Pancreas (tissue), 10 donors: ENCODE data around the gene INPP5A. TPM values are rescaled to one million over a fixed set of nuclear protein-coding genes. Genes with fewer than 3 reads are reported as not detected.

ENCODE experiments used
- ATAC-seq, 4 donors: fragments of 200-7000 bp; cut with Tn5 transposase; one replicate each; pipeline versions ENCODE4 v1.8.0 to v1.9.1; 2020; ENCODE audit warnings: mild to moderate bottlenecking in 4 of 4, moderate library complexity in 4 of 4
- DNase-seq, 6 donors: peaks; one replicate each; pipeline ENCODE4 v3.0.0-alpha.2; 2020
- FAIRE-seq: peaks from 2 replicates; lab custom pipeline; 2012; peaks lifted over from hg19 to GRCh38; lab: Jason Lieb, UNC
- H3K27ac ChIP-seq, 4 donors: fragments of 200-600 bp; sonication (generic); 1 replicate in 3 of 4; 2 replicates in 1 of 4; pipeline versions ENCODE4 v1.5.0 to v1.8.0; 2020
- H3K27me3 ChIP-seq, 4 donors: fragments of 200-600 bp; one replicate each; pipeline ENCODE4 v1.8.0; 2021
- H3K36me3 ChIP-seq, 3 donors: fragments of 200-600 bp; sonication (generic) in 1 of 3; one replicate each; pipeline versions ENCODE4 v1.5.0 to v1.8.0; 2020 to 2021
- H3K4me1 ChIP-seq, 3 donors: fragments of 200-600 bp; one replicate each; pipeline ENCODE4 v1.8.0; 2021
- H3K4me3 ChIP-seq, 4 donors: fragments of 200-600 bp; sonication (generic) in 2 of 4; one replicate each; pipeline versions ENCODE4 v1.5.0 to v1.8.0; 2020 to 2021
- H3K9me3 ChIP-seq, 4 donors: fragments of 200-600 bp; one replicate each; pipeline ENCODE4 v1.8.0; 2021
- WGBS, 2 donors: extraction: QIAGEN DNeasy Blood & Tissue Kit; methylation state at CpG; one replicate each; pipeline ENCODE4 v1.1.7; 2013; 5-methylcytosine and 5-hydroxymethylcytosine counted together
- intact Hi-C, 3 donors: fragments of 100-400 bp; cut with DNase I; formaldehyde crosslinking; loops; one replicate each; pipeline versions ENCODE4 v1.11.1 to v1.14.2; 2022
- polyA plus RNA-seq, 2 donors: library from polyadenylated mRNA; stranded (reverse); fragments of 200-250 nt; gene quantifications; one replicate each; pipeline ENCODE4 v1.2.3, GENCODE V29; 2013
- total RNA-seq, 6 donors: library from RNA; stranded (reverse); fragmentation: NEBNext Ultra II Directional in 4 of 6; extraction: Animal tissue kit (Norgen Biotek cat#: 25700) in 4 of 6; gene quantifications; one replicate each; pipeline versions ENCODE4 v1.2.1 to v1.2.4, GENCODE V29; 2021 to 2023
- TF ChIP-seq, protein P1 (sequence below), 4 donors: fragments of 200-600 bp; sonication (generic) in 3 of 4; IDR thresholded peaks; one replicate each; pipeline versions ENCODE4 v1.5.0 to v1.8.0; 2021; ENCODE audit warnings: antibody characterized with exemption in 4 of 4
- donor health status: healthy with polysubstance abuse.
- donor health status: DM: no; HTN: no; CAD: no; lungs with moderate emphysema.
- donor health status: DM: no; HTN: no; CAD: no.
- donor health status: control.
- donor health status: control.
- donor health status: Bipolar disorder and iron deficiency.
- donor health status: DM: yes; HTN: yes; CAD: no.
- donor health status: DM: no; HTN: no; CAD: no.
- donor health status: DM: no; HTN: no; CAD: no.
- donor health status: DM: yes; HTN: yes; CAD: no.

The INPP5A gene
- total and polyA plus RNA-seq, 8 donors = 5.9 to 15.6 (median 11.3) TPM

DNA sequence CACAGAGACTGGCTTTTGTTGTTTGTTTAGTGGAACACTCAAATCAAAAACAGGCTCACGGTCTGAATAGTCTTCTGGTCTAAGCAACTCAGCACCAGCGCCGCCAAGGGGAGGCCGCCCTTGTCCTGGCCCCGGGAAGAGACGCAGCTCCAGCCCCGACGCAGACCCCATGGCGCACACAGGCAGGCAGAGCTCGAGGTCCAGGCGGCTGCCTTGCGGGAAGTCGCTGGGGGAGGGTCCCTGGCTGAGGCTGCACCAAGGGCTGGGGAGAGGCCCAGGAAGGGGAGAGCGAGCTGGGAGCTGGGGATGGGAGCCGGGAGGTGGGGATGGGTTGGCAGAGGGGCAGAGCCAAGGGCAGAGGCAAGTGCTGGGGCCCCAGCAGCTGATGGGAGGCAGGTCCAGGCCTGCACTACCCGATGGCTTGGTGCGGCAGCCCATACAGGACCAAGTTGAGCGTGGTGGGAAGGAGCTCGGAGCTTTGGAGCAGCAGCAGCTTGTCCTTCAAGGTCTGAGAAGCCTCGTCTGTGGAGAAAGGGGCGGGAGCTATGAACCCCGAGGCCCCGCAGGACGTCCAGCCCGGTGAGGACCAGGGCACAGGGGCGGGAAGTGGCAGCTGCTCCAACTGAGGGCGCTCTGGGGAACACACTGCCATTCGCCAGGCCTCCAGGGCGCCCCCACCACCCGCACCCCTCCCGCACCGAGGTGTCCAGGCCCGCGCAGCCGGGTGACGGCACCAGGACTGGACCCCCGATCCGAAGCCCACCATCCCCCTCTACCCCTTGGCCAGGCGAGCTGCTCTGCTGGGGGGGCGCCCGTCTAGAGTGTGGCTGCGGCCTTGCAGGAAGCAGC is 271.0 kb downstream of the INPP5A start:
- ATAC-seq = no peak
- Histone ChIP-seq H3K27ac (no peak overlapping the region), H3K4me1 (no peaks in the 10 kb centered on the region), H3K36me3 (no peaks in the 10 kb centered on the region), H3K27me3 (no peaks in the 10 kb centered on the region), H3K4me3 (no peak overlapping the region), H3K9me3 (no peaks in the 10 kb centered on the region)
- TF ChIP-seq, protein P1, sequence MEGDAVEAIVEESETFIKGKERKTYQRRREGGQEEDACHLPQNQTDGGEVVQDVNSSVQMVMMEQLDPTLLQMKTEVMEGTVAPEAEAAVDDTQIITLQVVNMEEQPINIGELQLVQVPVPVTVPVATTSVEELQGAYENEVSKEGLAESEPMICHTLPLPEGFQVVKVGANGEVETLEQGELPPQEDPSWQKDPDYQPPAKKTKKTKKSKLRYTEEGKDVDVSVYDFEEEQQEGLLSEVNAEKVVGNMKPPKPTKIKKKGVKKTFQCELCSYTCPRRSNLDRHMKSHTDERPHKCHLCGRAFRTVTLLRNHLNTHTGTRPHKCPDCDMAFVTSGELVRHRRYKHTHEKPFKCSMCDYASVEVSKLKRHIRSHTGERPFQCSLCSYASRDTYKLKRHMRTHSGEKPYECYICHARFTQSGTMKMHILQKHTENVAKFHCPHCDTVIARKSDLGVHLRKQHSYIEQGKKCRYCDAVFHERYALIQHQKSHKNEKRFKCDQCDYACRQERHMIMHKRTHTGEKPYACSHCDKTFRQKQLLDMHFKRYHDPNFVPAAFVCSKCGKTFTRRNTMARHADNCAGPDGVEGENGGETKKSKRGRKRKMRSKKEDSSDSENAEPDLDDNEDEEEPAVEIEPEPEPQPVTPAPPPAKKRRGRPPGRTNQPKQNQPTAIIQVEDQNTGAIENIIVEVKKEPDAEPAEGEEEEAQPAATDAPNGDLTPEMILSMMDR (IDR thresholded peaks at IDR 0.05) = no peak
- FAIRE-seq = no peak
- DNase-seq = peak in 2 of 6 donors; percentile 58
- intact Hi-C loops = no loop called here
- 35 to 43% methylated on average over 40 to 42 of the region's 42 CpGs for WGBS, 2 donors

DNA sequence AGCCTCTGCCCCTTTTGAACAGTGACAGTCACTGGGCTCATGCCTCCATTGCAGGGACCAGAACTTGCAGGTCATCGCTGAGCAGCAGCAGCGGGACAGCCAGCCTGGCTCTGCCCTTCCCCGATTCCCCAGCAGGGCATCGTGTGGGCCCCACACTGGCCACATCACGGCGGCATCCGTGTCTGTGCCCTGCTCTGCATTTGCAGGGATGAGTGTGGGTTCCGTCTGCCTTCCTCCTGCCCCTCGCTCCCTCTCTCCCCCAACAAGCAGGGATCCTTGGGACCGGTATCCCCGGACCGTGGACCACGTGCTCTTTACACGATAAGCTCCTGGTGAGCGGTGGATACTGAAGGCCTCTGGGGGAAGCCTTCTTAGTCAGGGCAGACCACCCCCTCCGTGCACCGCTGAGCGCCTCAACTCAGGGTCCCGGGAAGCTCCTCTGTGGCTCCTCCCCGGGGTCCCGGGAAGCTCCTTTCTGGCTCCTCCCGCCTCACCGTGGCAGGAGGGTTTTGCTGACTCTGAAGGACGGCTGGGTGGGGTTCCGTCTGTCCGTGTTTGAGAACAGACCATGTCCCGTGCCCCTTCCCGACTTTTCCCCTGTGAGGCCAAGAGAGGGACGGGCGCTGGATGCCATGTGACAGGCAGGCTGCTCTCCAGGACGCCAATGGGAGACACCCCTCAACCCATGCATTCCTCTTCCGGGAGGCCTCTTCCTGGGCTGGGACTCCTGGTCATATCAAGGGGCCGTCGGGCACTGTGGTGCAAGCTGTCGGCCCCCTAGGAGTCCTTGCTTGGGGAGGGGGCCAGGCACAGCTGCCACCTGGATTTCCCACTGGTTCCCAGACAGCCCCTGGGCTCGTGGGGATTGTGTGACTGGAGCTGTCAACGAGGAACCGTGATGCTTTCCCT is 271.9 kb downstream of the INPP5A start:
- H3K27me3 ChIP-seq = no peaks in the 10 kb centered on the region
- DNase-seq = peak in 2 of 6 donors; percentile 45 to 49
- H3K4me3 ChIP-seq = no peak overlapping the region
- FAIRE-seq = no peak
- ATAC-seq = no peak
- H3K4me1 ChIP-seq = no peaks in the 10 kb centered on the region
- no peaks in the 10 kb centered on the region for H3K9me3 ChIP-seq
- WGBS, 2 donors = 54 to 69% methylated on average over 38 of the region's 38 CpGs
- intact Hi-C loops = no loop called here
- TF ChIP-seq, protein P1 (IDR thresholded peaks at IDR 0.05) = no peak
- no peak overlapping the region for H3K27ac ChIP-seq
- H3K36me3 ChIP-seq = no peaks in the 10 kb centered on the region

DNA sequence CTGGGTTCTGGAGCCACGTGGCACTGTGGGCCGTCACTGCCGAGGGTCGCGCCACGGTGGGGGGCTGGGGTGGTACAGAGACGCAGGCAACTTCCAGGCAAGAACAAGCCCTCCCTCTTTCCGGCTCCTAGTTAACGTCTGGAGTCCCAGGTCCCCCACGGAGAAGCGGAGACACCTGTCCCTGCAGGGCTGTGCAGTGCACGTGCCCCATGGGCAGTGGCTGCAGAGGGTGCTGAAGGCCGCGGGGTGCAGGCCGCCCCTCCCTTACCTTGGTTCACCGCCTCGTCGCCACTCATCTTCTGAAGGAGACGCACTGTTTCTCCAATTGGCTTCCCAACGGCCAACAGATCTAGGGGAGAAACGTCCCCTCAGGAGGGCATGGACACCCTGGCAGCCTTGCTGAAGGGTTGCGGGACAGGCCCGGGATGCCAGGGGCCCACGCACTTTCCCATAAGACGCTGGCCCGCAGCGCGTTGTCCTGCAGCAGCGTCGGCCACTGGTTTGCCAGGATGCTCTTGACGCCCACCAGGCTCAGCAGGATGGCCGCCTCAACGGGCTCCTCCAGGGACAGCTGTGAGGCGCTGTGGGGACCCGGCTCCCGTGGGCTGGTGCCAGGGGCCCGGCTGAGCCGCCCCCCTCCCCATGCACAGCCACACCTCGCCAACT is 272.7 kb downstream of the INPP5A start:
- H3K27me3 ChIP-seq = no peaks in the 10 kb centered on the region
- WGBS, 2 donors = 60 to 75% methylated on average over 39 of the region's 39 CpGs
- H3K36me3 ChIP-seq = no peaks in the 10 kb centered on the region
- no peak overlapping the region for H3K4me3 ChIP-seq
- no peak overlapping the region for H3K27ac ChIP-seq
- FAIRE-seq (no peak), DNase-seq (peak in 3 of 6 donors; percentile 20 to 53 (median 48)), ATAC-seq (no peak)
- TF ChIP-seq, protein P1 (IDR thresholded peaks at IDR 0.05) = no peak
- no peaks in the 10 kb centered on the region for H3K4me1 ChIP-seq
- no peaks in the 10 kb centered on the region for H3K9me3 ChIP-seq
- intact Hi-C loops = no loop called here

DNA sequence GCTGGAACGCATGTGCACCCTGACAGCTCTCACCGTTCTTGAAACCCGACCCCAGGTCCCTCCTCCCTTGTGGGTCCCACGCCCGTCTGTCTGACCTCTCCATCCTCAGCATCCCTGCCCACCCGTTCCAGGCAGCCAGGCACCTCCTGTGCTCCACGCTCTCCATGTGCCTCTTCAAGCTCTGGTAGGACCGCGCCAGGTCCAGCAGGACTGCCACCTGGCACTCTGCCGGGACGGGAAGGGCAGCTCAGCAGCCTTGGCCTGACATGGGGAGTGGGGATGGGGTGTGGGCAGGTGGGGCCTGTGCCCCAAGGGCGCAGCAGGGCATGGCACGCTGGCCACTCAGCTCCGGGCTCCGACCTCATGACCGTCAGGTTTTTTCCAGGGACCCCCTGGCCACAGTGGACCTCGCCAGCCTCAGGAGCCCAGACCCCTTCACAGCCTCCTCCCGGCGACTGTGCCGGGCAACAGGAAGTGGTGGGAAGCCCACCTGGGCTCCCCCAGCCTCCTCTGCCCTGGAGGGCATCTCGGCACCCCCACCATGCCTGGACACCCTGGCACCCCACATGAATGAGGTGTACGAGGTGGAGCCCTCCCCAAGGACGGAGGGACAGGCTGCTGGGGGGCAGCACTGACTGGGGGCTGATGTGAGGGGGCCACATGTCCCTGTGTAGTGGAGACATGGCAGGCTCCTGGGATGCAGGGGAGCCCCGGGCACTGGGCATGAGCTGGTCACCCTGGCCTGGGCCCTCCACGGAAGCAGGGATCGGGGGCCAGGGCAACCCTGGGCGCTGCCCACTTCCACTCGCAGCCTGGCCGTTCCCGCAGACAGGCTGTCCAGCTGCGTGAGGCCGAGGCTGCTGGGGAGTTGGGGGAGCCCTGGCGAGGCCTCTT is 273.5 kb downstream of the INPP5A start:
- WGBS, 2 donors = 50 to 53% methylated on average over 29 to 33 of the region's 33 CpGs
- peak in 3 of 6 donors; percentile 20 to 63 (median 46) for DNase-seq
- TF ChIP-seq, protein P1 (IDR thresholded peaks at IDR 0.05) = no peak

More for the DNA sequence above, 273.5 kb downstream of the INPP5A start:
- Histone ChIP-seq H3K27me3 (no peaks in the 10 kb centered on the region), H3K27ac (no peak overlapping the region), H3K36me3 (no peaks in the 10 kb centered on the region), H3K4me1 (no peaks in the 10 kb centered on the region), H3K9me3 (no peaks in the 10 kb centered on the region), H3K4me3 (no peak overlapping the region)
- intact Hi-C loops = no loop called here
- no peak for ATAC-seq
- FAIRE-seq = no peak
